H1 (cell line): ENCODE measurements around the gene TNS3. TPM values are rescaled to one million over a fixed set of nuclear protein-coding genes. Genes with fewer than 3 reads are reported as not detected.

Source experiments
- CTCF ChIA-PET: fragments of 300-600 bp; sonication (Branson Sonifier 250); formaldehyde crosslinking; loops from one replicate; lab custom pipeline; 2021; ENCODE audit not compliant: partially characterized antibody; lab: Charles Lee
- POLR2A ChIA-PET: fragments of 300-600 bp; sonication (Branson Sonifier 250); formaldehyde crosslinking; loops from one replicate; lab custom pipeline; 2021; ENCODE audit warnings: inconsistent platforms; ENCODE audit not compliant: partially characterized antibody; lab: Charles Lee
- DNase-seq, 2 experiments: peaks; one replicate each; pipeline versions ENCODE4 v3.0.0 to v3.0.0-alpha.2; 2010 to 2022; ENCODE audit warnings: low spot score in 2 of 2, low read depth in 1 of 2, mixed read lengths in 1 of 2
- FAIRE-seq: peaks from 2 replicates; lab custom pipeline; 2011; peaks lifted over from hg19 to GRCh38; lab: Jason Lieb, UNC
- H2AFZ ChIP-seq: 2 replicates; pipeline ENCODE4 v1.8.1; 2012; ENCODE audit warnings: low read length, inconsistent platforms
- H2AK5ac ChIP-seq: 2 replicates; pipeline ENCODE4 v1.6.1; 2013; ENCODE audit warnings: low read depth, low read length
- H2BK120ac ChIP-seq: replicated peaks from 2 replicates; pipeline ENCODE3; 2013; ENCODE audit warnings: low read depth, low read length, inconsistent platforms
- H2BK12ac ChIP-seq: 2 replicates; pipeline ENCODE4 v1.6.1; 2013; ENCODE audit warnings: low read depth, low read length
- H2BK15ac ChIP-seq: 2 replicates; pipeline ENCODE4 v1.6.1; 2013; ENCODE audit warnings: low read length
- H2BK20ac ChIP-seq: 2 replicates; pipeline ENCODE4 v1.6.1; 2013; ENCODE audit warnings: low read length
- H2BK5ac ChIP-seq: 2 replicates; pipeline ENCODE4 v1.6.1; 2013; ENCODE audit warnings: low read depth, low read length
- H3K14ac ChIP-seq: 2 replicates; pipeline ENCODE4 v1.6.1; 2013; ENCODE audit warnings: inconsistent platforms; ENCODE audit not compliant: insufficient read length
- H3K18ac ChIP-seq: 2 replicates; pipeline ENCODE4 v1.6.1; 2013; ENCODE audit warnings: low read length; ENCODE audit errors: extremely low read depth
- H3K23ac ChIP-seq: 2 replicates; pipeline ENCODE4 v1.6.1; 2013; ENCODE audit warnings: inconsistent platforms; ENCODE audit not compliant: insufficient read length
- H3K23me2 ChIP-seq: 2 replicates; pipeline ENCODE4 v1.6.1; 2013; ENCODE audit warnings: low read depth, low read length
- H3K27ac ChIP-seq: 2 replicates; pipeline ENCODE4 v1.6.1; 2011; ENCODE audit warnings: low read depth, low read length, inconsistent platforms
- H3K27me3 ChIP-seq, 4 experiments: replicated peaks in 1 of 4; 1 replicate in 1 of 4; 2 replicates in 3 of 4; pipeline versions ENCODE4 v1.6.1 to v1.8.1; 2011 to 2013; ENCODE audit warnings: low read length in 3 of 4, mild to moderate bottlenecking in 3 of 4, inconsistent platforms in 2 of 4, mixed read lengths in 2 of 4, moderate library complexity in 1 of 4; ENCODE audit not compliant: control insufficient read depth in 3 of 4, insufficient read depth in 3 of 4; ENCODE audit errors: extremely low read depth in 1 of 4
- H3K36me3 ChIP-seq, 4 experiments: 2 replicates each; pipeline versions ENCODE4 v1.6.1 to v1.8.1; 2011 to 2013; ENCODE audit warnings: mild to moderate bottlenecking in 4 of 4, low read length in 3 of 4, moderate library complexity in 2 of 4, control low read depth in 1 of 4, inconsistent platforms in 1 of 4; ENCODE audit not compliant: insufficient read depth in 4 of 4, control insufficient read depth in 2 of 4
- H3K4ac ChIP-seq: replicated peaks from 2 replicates; pipeline ENCODE3; 2013; ENCODE audit warnings: low read length, low read depth, mixed read lengths, inconsistent platforms; ENCODE audit not compliant: insufficient read length
- H3K4me1 ChIP-seq, 4 experiments: replicated peaks in 1 of 4; 1 replicate in 1 of 4; 2 replicates in 3 of 4; pipeline versions ENCODE4 v1.6.1 to v1.8.1; 2011 to 2013; ENCODE audit warnings: low read length in 3 of 4, inconsistent platforms in 2 of 4, mixed read lengths in 1 of 4; ENCODE audit not compliant: insufficient read depth in 4 of 4, control insufficient read depth in 3 of 4
- H3K4me2 ChIP-seq, 2 experiments: 2 replicates each; pipeline versions ENCODE4 v1.6.1 to v1.8.1; 2011 to 2013; ENCODE audit warnings: low read depth in 2 of 2, low read length in 2 of 2, control low read depth in 1 of 2, inconsistent platforms in 1 of 2, mild to moderate bottlenecking in 1 of 2; ENCODE audit not compliant: insufficient read depth in 1 of 2
- H3K4me3 ChIP-seq, 4 experiments: fragments of 200-600, 300-600 bp in 1 of 4; sonication (generic), shearing (Covaris generic), sonication (Bioruptor Twin) in 1 of 4; 2 replicates each; pipeline versions ENCODE4 v1.5.1 to v1.8.1; 2011 to 2016; ENCODE audit warnings: low read length in 4 of 4, low read depth in 3 of 4, control low read depth in 2 of 4, inconsistent platforms in 2 of 4, mild to moderate bottlenecking in 2 of 4, mixed read lengths in 1 of 4, moderate library complexity in 1 of 4; ENCODE audit not compliant: insufficient read depth in 2 of 4; ENCODE audit errors: extremely low read depth in 1 of 4
- H3K56ac ChIP-seq: replicated peaks from 2 replicates; pipeline ENCODE3; 2013; ENCODE audit warnings: low read depth, mild to moderate bottlenecking, mixed read lengths, low read length, inconsistent platforms; ENCODE audit not compliant: insufficient read length
- H3K79me1 ChIP-seq: 2 replicates; pipeline ENCODE4 v1.6.1; 2013; ENCODE audit warnings: low read depth, low read length, control low read depth
- H3K79me2 ChIP-seq, 2 experiments: 2 replicates each; pipeline versions ENCODE4 v1.6.1 to v1.8.1; 2012 to 2013; ENCODE audit warnings: low read length in 2 of 2, mild to moderate bottlenecking in 2 of 2, inconsistent platforms in 1 of 2; ENCODE audit not compliant: insufficient read depth in 2 of 2, control insufficient read depth in 1 of 2
- H3K9ac ChIP-seq, 4 experiments: replicated peaks in 1 of 4; 1 replicate in 1 of 4; 2 replicates in 3 of 4; pipeline versions ENCODE4 v1.6.1 to v1.8.1; 2011 to 2013; ENCODE audit warnings: low read depth in 3 of 4, low read length in 3 of 4, control low read depth in 2 of 4, mild to moderate bottlenecking in 2 of 4, moderate library complexity in 2 of 4, inconsistent platforms in 1 of 4; ENCODE audit errors: extremely low read depth in 1 of 4
- H3K9me3 ChIP-seq, 2 experiments: 2 replicates each; pipeline versions ENCODE4 v1.6.1 to v1.8.1; 2012 to 2013; ENCODE audit warnings: mild to moderate bottlenecking in 2 of 2, moderate library complexity in 2 of 2, control low read depth in 1 of 2, inconsistent platforms in 1 of 2, low read depth in 1 of 2, low read length in 1 of 2, mixed read lengths in 1 of 2; ENCODE audit not compliant: insufficient read depth in 2 of 2
- H4K20me1 ChIP-seq, 2 experiments: replicated peaks in 1 of 2; 2 replicates each; pipeline versions ENCODE3 to v1.8.1; 2011 to 2013; ENCODE audit warnings: inconsistent platforms in 2 of 2, low read length in 2 of 2, mild to moderate bottlenecking in 1 of 2; ENCODE audit not compliant: insufficient read depth in 2 of 2, control insufficient read depth in 1 of 2
- H4K5ac ChIP-seq: 2 replicates; pipeline ENCODE4 v1.6.1; 2013; ENCODE audit warnings: low read length, low read depth, mixed read lengths, inconsistent platforms; ENCODE audit not compliant: insufficient read length
- H4K8ac ChIP-seq: 2 replicates; pipeline ENCODE4 v1.8.0; 2013; ENCODE audit warnings: mild to moderate bottlenecking, moderate library complexity, low read length, inconsistent platforms; ENCODE audit not compliant: insufficient read depth; ENCODE audit errors: extremely low read depth
- H4K91ac ChIP-seq: replicated peaks from 2 replicates; pipeline ENCODE3; 2013; ENCODE audit warnings: low read length, mixed read lengths, inconsistent platforms; ENCODE audit not compliant: insufficient read length
- CBX8 ChIP-seq: fragments of 300-800, 300-1000 bp; sonication (generic); IDR thresholded peaks from 2 replicates; pipeline ENCODE4 v1.7.1; 2016; ENCODE audit warnings: low read depth, low read length, borderline replicate concordance
- KDM4A ChIP-seq: IDR thresholded peaks from one replicate; pipeline ENCODE4 v1.7.1; 2012; ENCODE audit warnings: low read depth, mild to moderate bottlenecking, moderate library complexity, low read length, inconsistent platforms; ENCODE audit not compliant: severe bottlenecking
- SIN3A ChIP-seq, 2 experiments: IDR thresholded peaks in 1 of 2; conservative IDR thresholded peaks in 1 of 2; 2 replicates each; pipeline ENCODE4 v1.6.1; 2011 to 2012; ENCODE audit warnings: low read length in 2 of 2, improper control_type of control experiment in 1 of 2, low read depth in 1 of 2, mild to moderate bottlenecking in 1 of 2
- WGBS, 2 experiments: shearing (Covaris generic) in 1 of 2; methylation state at CpG; one replicate each; pipeline versions ENCODE4 v1.1.6 to v1.1.7; 2013 to 2015; ENCODE audit warnings: low lambda C conversion rate in 2 of 2, mixed read lengths in 2 of 2, inconsistent platforms in 1 of 2, low coverage in 1 of 2, missing lambda C conversion rate in 1 of 2; ENCODE audit not compliant: insufficient replicate concordance in 2 of 2, insufficient coverage in 1 of 2, insufficient read length in 1 of 2; ENCODE audit errors: extremely low coverage in 1 of 2, missing lambda C conversion rate in 1 of 2; 5-methylcytosine and 5-hydroxymethylcytosine counted together
- polyA plus RNA-seq, 7 experiments: library from polyadenylated mRNA; depleted of rRNA in 3 of 7; stranded (reverse) in 5 of 7; unstranded in 2 of 7; fragments of >200 nt in 5 of 7; fragments of 200-250 nt in 2 of 7; gene quantifications; 1 replicate in 5 of 7; 2 replicates in 1 of 7; 4 replicates in 1 of 7; pipeline versions ENCODE4 v1.2.1 to v1.2.3, GENCODE V29; 2011 to 2013; ENCODE audit warnings: missing spikeins in 2 of 7, mixed read lengths in 2 of 7
- total RNA-seq: library from RNA; stranded (reverse); fragmentation: NEBNext Ultra II Directional; extraction: Animal tissue kit (Norgen Biotek cat#: 25700); gene quantifications from 2 replicates; pipeline ENCODE4 v1.2.1, GENCODE V29; 2021
- TF ChIP-seq, protein P1 (sequence below): IDR thresholded peaks from 2 replicates; pipeline ENCODE4 v1.6.1; 2012; ENCODE audit warnings: inconsistent platforms
- TF ChIP-seq, protein P2 (sequence below): IDR thresholded peaks from 2 replicates; pipeline ENCODE4 v1.6.1; 2011; ENCODE audit warnings: low read length, improper control_type of control experiment

TNS3 gene
- total and polyA plus RNA-seq, 2 of the 8 experiments (the other 6 are each of a cell fraction or from before 2014, with no cell fraction given) = 11.9 to 24.2 TPM

DNA sequence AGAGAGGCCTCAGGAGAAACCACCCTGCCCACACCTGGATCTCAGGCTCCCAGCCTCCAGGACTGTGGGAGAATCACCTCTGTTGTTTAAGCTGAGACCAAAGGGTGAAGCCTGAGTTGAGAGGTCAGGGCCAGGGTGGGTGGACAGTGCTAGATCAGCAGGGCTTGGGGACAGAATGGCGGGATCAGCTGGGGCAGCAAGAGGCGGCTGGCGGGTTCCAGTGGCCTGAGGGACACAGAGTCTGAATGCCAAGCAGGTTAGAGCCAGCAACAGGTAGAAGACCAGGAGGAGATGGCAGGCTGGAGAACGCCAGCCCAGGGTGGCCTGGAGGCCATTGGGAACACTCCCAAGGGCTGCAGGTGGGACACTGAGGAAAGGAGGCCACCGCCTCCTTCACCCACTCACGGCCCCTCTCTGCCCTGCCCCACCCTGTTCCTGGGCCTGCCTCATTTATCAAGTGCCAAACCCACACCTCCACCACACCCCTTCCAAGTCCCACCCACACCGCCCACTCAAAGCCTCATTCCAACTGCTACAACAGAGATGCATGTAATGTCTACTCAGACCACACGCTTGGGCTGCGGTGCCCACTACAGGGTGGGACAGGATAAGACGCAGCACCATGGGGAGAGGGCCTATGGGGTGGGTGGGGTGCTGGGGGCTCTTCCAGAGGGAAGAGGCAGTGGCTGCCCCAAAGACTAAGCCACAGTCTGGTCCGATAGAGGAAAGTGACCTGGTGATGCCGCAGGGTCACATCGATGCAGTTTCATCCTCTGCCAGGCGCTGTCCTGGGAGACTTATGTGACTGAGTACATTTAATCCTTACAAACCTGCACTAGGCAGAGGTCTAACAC lies 173.9 kb downstream of the TNS3 start:
- H3K27ac ChIP-seq = no peak overlapping the region
- H3K4me2 ChIP-seq = no peak overlapping the region
- no peaks in the 10 kb centered on the region for H3K23me2 ChIP-seq
- CTCF ChIA-PET = interaction anchor here (0.6 kb wide), 1 partner anchor 9 kb away, joined by 3 read pairs; no protein-coding TSS in a partner anchor
- H3K18ac ChIP-seq = no peak overlapping the region
- FAIRE-seq (no peak), DNase-seq (no peak)
- POLR2A ChIA-PET = no interaction called here
- no peak overlapping the region for H2AK5ac ChIP-seq
- H3K27me3 ChIP-seq = no peaks in the 10 kb centered on the region
- H3K9me3 ChIP-seq = no peaks in the 10 kb centered on the region
- no peaks in the 10 kb centered on the region for H3K79me2 ChIP-seq
- H2BK120ac ChIP-seq = no peak overlapping the region
- H3K56ac ChIP-seq = no peak overlapping the region
- no peak overlapping the region for H3K9ac ChIP-seq
- no peak overlapping the region for H3K4me3 ChIP-seq
- H4K8ac ChIP-seq = no peak overlapping the region
- H2BK15ac ChIP-seq = no peak overlapping the region
- no peak overlapping the region for H2BK5ac ChIP-seq
- no peak overlapping the region for H3K4ac ChIP-seq
- no peak overlapping the region for H2AFZ ChIP-seq
- H2BK12ac ChIP-seq = no peak overlapping the region
- no peaks in the 10 kb centered on the region for H4K20me1 ChIP-seq
- H3K23ac ChIP-seq = no peak overlapping the region
- H3K36me3 ChIP-seq = peaks cover 0 to 12% (median 0%) of the 10 kb centered on the region in 4 experiments; a peak in 3 of 8 replicates
- no peak overlapping the region for H4K5ac ChIP-seq
- H3K14ac ChIP-seq = no peak overlapping the region
- 94% methylated on average over 14 of the region's 14 CpGs; no CpG with 5 or more reads in 1 of the 2 experiments for WGBS, 2 experiments
- H2BK20ac ChIP-seq = no peak overlapping the region
- TF ChIP-seq SIN3A (conservative IDR thresholded peaks at IDR 0.05 in 1 of 2, IDR thresholded peaks at IDR 0.05 in 1 of 2; ENCODE audit: low read depth in 1 of 2, low read length in 2 of 2) = no peak
- TF ChIP-seq CBX8 = no peak
- TF ChIP-seq KDM4A = no peak
- TF ChIP-seq, protein P1, sequence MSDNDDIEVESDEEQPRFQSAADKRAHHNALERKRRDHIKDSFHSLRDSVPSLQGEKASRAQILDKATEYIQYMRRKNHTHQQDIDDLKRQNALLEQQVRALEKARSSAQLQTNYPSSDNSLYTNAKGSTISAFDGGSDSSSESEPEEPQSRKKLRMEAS = no peak
- TF ChIP-seq, protein P2, sequence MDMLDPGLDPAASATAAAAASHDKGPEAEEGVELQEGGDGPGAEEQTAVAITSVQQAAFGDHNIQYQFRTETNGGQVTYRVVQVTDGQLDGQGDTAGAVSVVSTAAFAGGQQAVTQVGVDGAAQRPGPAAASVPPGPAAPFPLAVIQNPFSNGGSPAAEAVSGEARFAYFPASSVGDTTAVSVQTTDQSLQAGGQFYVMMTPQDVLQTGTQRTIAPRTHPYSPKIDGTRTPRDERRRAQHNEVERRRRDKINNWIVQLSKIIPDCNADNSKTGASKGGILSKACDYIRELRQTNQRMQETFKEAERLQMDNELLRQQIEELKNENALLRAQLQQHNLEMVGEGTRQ = no peak
- peaks cover 0 to 5% (median 2%) of the 10 kb centered on the region in 4 experiments; a peak in 4 of 7 replicates for H3K4me1 ChIP-seq
- H4K91ac ChIP-seq = no peak overlapping the region
- H3K79me1 ChIP-seq = no peaks in the 10 kb centered on the region
